AG09309 (cell line): ENCODE data around the gene PRR3.
A peak's percentile ranks its signal among the peaks of the same experiment; 100 is the strongest.

ENCODE experiments used
- DNase-seq: peaks from one replicate; pipeline ENCODE4 v3.0.0-alpha.2; 2010; ENCODE audit warnings: low read depth
- H3K4me3 ChIP-seq: 2 replicates; pipeline ENCODE4 v1.5.1; 2011; ENCODE audit warnings: mild to moderate bottlenecking, low read depth, low read length, moderate library complexity; ENCODE audit not compliant: control insufficient read depth
- TF ChIP-seq, protein P1 (sequence below): IDR thresholded peaks from 2 replicates; pipeline ENCODE4 v1.5.1; 2011; ENCODE audit warnings: mild to moderate bottlenecking, low read depth, low read length, inconsistent platforms; ENCODE audit not compliant: insufficient read depth, control insufficient read depth; ENCODE audit errors: missing control alignments

The PRR3 gene

GRCh38 chr6:30556066-30556905 is 809 bp upstream of the PRR3 start, which contains the start of gene GNL1:
Gene GNL1, minus strand, starts transcription at chr6:30556489. Its CDS starts 286 bp downstream, at chr6:30556203.
- H3K4me3 ChIP-seq: peak within 1 kb of the TSS; percentile 87
- DNase-seq: peak; percentile 62
- TF ChIP-seq, protein P1, sequence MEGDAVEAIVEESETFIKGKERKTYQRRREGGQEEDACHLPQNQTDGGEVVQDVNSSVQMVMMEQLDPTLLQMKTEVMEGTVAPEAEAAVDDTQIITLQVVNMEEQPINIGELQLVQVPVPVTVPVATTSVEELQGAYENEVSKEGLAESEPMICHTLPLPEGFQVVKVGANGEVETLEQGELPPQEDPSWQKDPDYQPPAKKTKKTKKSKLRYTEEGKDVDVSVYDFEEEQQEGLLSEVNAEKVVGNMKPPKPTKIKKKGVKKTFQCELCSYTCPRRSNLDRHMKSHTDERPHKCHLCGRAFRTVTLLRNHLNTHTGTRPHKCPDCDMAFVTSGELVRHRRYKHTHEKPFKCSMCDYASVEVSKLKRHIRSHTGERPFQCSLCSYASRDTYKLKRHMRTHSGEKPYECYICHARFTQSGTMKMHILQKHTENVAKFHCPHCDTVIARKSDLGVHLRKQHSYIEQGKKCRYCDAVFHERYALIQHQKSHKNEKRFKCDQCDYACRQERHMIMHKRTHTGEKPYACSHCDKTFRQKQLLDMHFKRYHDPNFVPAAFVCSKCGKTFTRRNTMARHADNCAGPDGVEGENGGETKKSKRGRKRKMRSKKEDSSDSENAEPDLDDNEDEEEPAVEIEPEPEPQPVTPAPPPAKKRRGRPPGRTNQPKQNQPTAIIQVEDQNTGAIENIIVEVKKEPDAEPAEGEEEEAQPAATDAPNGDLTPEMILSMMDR: no peak

- peak overlapping the region; percentile 87 for H3K4me3 ChIP-seq
- DNase-seq: no peak
- TF ChIP-seq, protein P1: no peak
These were observed 537 bp downstream of the PRR3 start for GRCh38 chr6:30557683-30557981.

GRCh38 chr6:30560930-30561329 is 3.8 kb downstream of the PRR3 start:
- H3K4me3 ChIP-seq: no peak overlapping the region
- TF ChIP-seq, protein P1: no peak
- DNase-seq: no peak

- no peak overlapping the region for H3K4me3 ChIP-seq
- no peak for DNase-seq
- TF ChIP-seq, protein P1: no peak
These were observed 5.7 kb downstream of the PRR3 start for GRCh38 chr6:30562470-30563425.

GRCh38 chr6:30564114-30564513 is 7.0 kb downstream of the PRR3 start:
- no peak overlapping the region for H3K4me3 ChIP-seq
- TF ChIP-seq, protein P1: no peak
- DNase-seq: no peak

DNA sequence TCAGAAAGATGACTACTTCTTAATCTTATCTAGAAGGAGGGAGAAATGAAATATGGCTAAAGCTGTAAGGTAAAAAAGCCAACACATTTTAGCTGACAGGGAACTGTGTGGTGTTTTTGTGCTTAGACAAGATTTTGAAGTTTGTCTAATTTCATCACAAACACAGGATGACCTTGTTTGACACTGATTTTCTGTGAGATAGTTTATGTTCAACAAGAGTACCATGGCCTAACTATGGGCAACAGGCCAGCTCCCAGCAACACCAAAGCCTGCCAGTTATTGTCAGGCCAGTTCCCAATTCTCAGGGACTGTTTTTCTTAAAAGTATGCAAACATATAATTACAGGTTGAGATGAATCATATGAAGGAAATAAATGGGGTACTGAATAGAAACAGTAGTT is 8.7 kb downstream of the PRR3 start:
- H3K4me3 ChIP-seq: no peak overlapping the region
- no peak for DNase-seq
- TF ChIP-seq, protein P1: no peak
